ENCODE measurements around the gene ZAR1L.

- TF ChIP-seq POLR2A (IDR thresholded peaks at IDR 0.05) (no peak), CTCF (IDR thresholded peaks at IDR 0.05) (no peak)
Measured at GRCh38 chr13:32284927-32285632, 30.1 kb downstream of the ZAR1L start.
